HL-60 (cell line): ENCODE measurements around the gene NBAS.

Experiments used
- GABPA ChIP-seq: IDR thresholded peaks from 2 replicates; pipeline ENCODE4 v1.6.1; 2012; ENCODE audit warnings: low read depth
- POLR2AphosphoS5 ChIP-seq: IDR thresholded peaks from 2 replicates; pipeline ENCODE4 v1.6.1; 2012; ENCODE audit warnings: low read depth
- SPI1 ChIP-seq: IDR thresholded peaks from 2 replicates; pipeline ENCODE4 v1.6.1; 2012; ENCODE audit warnings: low read depth, mild to moderate bottlenecking, borderline replicate concordance
- TF ChIP-seq, protein P1 (sequence below): IDR thresholded peaks from one replicate; pipeline ENCODE4 v1.5.1; 2011; ENCODE audit warnings: low read length, control low read depth, inconsistent platforms; ENCODE audit not compliant: insufficient read depth
- TF ChIP-seq, protein P2 (sequence below): IDR thresholded peaks from 2 replicates; pipeline ENCODE4 v1.6.1; 2012; ENCODE audit warnings: low read depth; ENCODE audit not compliant: insufficient replicate concordance

- TF ChIP-seq, protein P1, sequence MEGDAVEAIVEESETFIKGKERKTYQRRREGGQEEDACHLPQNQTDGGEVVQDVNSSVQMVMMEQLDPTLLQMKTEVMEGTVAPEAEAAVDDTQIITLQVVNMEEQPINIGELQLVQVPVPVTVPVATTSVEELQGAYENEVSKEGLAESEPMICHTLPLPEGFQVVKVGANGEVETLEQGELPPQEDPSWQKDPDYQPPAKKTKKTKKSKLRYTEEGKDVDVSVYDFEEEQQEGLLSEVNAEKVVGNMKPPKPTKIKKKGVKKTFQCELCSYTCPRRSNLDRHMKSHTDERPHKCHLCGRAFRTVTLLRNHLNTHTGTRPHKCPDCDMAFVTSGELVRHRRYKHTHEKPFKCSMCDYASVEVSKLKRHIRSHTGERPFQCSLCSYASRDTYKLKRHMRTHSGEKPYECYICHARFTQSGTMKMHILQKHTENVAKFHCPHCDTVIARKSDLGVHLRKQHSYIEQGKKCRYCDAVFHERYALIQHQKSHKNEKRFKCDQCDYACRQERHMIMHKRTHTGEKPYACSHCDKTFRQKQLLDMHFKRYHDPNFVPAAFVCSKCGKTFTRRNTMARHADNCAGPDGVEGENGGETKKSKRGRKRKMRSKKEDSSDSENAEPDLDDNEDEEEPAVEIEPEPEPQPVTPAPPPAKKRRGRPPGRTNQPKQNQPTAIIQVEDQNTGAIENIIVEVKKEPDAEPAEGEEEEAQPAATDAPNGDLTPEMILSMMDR = no peak
- TF ChIP-seq, protein P2, sequence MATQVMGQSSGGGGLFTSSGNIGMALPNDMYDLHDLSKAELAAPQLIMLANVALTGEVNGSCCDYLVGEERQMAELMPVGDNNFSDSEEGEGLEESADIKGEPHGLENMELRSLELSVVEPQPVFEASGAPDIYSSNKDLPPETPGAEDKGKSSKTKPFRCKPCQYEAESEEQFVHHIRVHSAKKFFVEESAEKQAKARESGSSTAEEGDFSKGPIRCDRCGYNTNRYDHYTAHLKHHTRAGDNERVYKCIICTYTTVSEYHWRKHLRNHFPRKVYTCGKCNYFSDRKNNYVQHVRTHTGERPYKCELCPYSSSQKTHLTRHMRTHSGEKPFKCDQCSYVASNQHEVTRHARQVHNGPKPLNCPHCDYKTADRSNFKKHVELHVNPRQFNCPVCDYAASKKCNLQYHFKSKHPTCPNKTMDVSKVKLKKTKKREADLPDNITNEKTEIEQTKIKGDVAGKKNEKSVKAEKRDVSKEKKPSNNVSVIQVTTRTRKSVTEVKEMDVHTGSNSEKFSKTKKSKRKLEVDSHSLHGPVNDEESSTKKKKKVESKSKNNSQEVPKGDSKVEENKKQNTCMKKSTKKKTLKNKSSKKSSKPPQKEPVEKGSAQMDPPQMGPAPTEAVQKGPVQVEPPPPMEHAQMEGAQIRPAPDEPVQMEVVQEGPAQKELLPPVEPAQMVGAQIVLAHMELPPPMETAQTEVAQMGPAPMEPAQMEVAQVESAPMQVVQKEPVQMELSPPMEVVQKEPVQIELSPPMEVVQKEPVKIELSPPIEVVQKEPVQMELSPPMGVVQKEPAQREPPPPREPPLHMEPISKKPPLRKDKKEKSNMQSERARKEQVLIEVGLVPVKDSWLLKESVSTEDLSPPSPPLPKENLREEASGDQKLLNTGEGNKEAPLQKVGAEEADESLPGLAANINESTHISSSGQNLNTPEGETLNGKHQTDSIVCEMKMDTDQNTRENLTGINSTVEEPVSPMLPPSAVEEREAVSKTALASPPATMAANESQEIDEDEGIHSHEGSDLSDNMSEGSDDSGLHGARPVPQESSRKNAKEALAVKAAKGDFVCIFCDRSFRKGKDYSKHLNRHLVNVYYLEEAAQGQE = no peak
- TF ChIP-seq POLR2AphosphoS5 (no peak), GABPA (no peak), SPI1 (no peak)
These were observed 292.1 kb downstream of the NBAS start for GRCh38 chr2:15269043-15269442.
